Measurements from ENCODE around the gene ACACA.

The ACACA gene

DNA sequence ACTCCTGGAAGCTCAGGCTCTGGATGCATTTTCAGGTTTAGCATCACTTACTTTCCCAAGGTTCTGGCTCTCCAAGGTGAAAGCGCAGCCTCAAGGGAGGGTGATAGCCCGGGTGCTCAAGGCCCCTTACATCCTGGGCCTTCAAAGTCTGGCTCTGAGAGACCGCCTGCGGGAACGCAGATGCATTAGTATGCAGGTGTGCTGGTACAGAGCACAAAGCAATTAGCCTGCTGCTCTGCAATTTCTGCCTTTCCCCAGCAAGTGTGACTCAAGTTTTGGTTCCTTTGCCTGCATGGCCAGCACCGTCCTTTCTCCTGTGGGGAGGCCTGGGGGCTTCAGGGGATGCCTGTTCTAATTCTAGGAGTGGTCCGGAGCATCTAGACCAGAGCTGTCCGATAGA, 341.7 kb downstream of the ACACA start (continued):
- no peak for TF ChIP-seq ZNF561 (tag by site-specific recombination; IDR thresholded peaks at IDR 0.05; ENCODE audit: borderline replicate concordance)
- TF ChIP-seq, protein P1, sequence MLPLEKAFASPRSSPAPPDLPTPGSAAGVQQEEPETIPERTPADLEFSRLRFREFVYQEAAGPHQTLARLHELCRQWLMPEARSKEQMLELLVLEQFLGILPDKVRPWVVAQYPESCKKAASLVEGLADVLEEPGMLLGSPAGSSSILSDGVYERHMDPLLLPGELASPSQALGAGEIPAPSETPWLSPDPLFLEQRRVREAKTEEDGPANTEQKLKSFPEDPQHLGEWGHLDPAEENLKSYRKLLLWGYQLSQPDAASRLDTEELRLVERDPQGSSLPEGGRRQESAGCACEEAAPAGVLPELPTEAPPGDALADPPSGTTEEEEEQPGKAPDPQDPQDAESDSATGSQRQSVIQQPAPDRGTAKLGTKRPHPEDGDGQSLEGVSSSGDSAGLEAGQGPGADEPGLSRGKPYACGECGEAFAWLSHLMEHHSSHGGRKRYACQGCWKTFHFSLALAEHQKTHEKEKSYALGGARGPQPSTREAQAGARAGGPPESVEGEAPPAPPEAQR (tag by site-specific recombination; IDR thresholded peaks at IDR 0.05): no peak
- TF ChIP-seq ZNF354C (tag by site-specific recombination; IDR thresholded peaks at IDR 0.05; ENCODE audit: borderline replicate concordance, low read depth): no peak
- TF ChIP-seq ZNF423 (tag by site-specific recombination; IDR thresholded peaks at IDR 0.05): no peak
- no peak for TF ChIP-seq ZNF548 (tag by site-specific recombination; IDR thresholded peaks at IDR 0.05)
- TF ChIP-seq ZNF239 (tag by site-specific recombination; IDR thresholded peaks at IDR 0.05): no peak
- TF ChIP-seq KLF8 (tag by site-specific recombination; IDR thresholded peaks at IDR 0.05): no peak
- TF ChIP-seq ZNF174 (tag by site-specific recombination; IDR thresholded peaks at IDR 0.05): no peak
- no peak for TF ChIP-seq ZFHX2 (tag by site-specific recombination; conservative IDR thresholded peaks at IDR 0.05)

DNA sequence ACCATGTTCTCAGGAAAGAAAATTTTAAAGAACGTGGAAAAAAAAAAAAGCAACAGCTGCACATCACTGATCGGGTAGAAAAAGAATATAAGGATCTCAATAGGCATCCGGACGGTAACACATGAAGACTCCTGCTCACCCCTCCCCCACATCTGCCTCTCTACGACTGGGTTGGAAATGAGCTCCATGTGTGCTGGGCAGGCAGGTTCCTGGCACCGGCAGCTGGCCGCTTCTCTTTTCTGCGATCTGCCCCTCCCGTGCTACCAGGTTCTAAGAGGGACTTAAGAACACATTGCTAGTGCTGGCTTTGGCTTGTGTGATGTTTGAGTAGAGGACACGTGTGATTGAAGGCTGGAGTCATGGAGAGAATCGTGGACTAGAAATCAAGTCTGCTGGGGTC, 342.4 kb downstream of the ACACA start:
- H3K36me3 ChIP-seq (ENCODE audit: control insufficient read depth in 2 of 2, insufficient read depth in 1 of 2, low read length in 2 of 2): no peaks in the 10 kb centered on the region
- peaks cover 5% of the 10 kb centered on the region; the same call in 1 of the 2 replicates for H3K4me1 ChIP-seq (ENCODE audit: control insufficient read depth, insufficient read depth, low read length)
- no peaks in the 10 kb centered on the region for H3K9me3 ChIP-seq (ENCODE audit: control insufficient read depth, insufficient read depth, low read depth, low read length)
- no peak overlapping the region for H3K4me3 ChIP-seq (ENCODE audit: low read depth, low read length)
- ChIA-PET CTCF (no interaction called here), POLR2A (no interaction called here)
- no peak overlapping the region for H3K27ac ChIP-seq (ENCODE audit: extremely low read depth, low read depth, low read length)
- TF ChIP-seq ZNF544 (tag by site-specific recombination; IDR thresholded peaks at IDR 0.05) (no peak), ZNF266 (tag by site-specific recombination; IDR thresholded peaks at IDR 0.05; ENCODE audit: low read depth) (no peak), ZNF624 (tag by site-specific recombination; IDR thresholded peaks at IDR 0.05) (no peak), ZFP37 (tag by site-specific recombination; IDR thresholded peaks at IDR 0.05) (no peak), ZNF324 (tag by site-specific recombination; IDR thresholded peaks at IDR 0.05) (no peak)
- TF ChIP-seq, protein P2, sequence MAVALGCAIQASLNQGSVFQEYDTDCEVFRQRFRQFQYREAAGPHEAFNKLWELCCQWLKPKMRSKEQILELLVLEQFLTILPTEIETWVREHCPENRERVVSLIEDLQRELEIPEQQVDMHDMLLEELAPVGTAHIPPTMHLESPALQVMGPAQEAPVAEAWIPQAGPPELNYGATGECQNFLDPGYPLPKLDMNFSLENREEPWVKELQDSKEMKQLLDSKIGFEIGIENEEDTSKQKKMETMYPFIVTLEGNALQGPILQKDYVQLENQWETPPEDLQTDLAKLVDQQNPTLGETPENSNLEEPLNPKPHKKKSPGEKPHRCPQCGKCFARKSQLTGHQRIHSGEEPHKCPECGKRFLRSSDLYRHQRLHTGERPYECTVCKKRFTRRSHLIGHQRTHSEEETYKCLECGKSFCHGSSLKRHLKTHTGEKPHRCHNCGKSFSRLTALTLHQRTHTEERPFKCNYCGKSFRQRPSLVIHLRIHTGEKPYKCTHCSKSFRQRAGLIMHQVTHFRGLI (tag by site-specific recombination; IDR thresholded peaks at IDR 0.05): no peak
- TF ChIP-seq, protein P3, sequence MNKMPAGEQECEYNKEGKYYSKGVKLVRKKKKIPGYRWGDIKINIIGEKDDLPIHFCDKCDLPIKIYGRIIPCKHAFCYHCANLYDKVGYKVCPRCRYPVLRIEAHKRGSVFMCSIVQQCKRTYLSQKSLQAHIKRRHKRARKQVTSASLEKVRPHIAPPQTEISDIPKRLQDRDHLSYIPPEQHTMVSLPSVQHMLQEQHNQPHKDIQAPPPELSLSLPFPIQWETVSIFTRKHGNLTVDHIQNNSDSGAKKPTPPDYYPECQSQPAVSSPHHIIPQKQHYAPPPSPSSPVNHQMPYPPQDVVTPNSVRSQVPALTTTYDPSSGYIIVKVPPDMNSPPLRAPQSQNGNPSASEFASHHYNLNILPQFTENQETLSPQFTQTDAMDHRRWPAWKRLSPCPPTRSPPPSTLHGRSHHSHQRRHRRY (tag by site-specific recombination; IDR thresholded peaks at IDR 0.05): no peak

DNA sequence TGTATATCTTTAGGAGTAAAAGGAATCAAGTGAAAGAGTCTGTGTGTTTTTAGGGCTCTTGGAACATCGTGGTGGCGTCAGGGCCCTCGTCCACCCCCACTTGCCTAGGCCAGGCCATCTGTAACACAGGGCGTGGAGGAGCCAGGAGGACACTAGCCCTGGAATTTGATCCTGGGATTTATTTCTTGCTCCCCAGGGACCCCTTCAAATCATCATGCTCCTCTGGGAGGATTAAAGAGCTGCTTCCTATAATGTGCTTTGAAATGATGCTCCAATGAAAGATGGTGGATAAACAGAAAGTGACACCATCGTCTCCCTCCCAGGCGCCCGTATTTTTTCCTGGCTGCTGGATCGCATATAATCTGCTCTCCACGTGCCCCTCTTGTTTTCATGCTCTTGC, 344.6 kb downstream of the ACACA start:
- Histone ChIP-seq H3K4me1 (ENCODE audit: control insufficient read depth, insufficient read depth, low read length) (no peaks in the 10 kb centered on the region), H3K4me3 (ENCODE audit: low read depth, low read length) (no peak overlapping the region), H3K9me3 (ENCODE audit: control insufficient read depth, insufficient read depth, low read depth, low read length) (no peaks in the 10 kb centered on the region), H3K36me3 (ENCODE audit: control insufficient read depth in 2 of 2, insufficient read depth in 1 of 2, low read length in 2 of 2) (peaks cover under 1 to 6% of the 10 kb centered on the region in 2 experiments; a peak in 2 of 3 replicates), H3K27ac (ENCODE audit: extremely low read depth, low read depth, low read length) (no peak overlapping the region)
- CTCF ChIA-PET: interaction anchor here (0.7 kb wide), 1 partner anchor 15 kb away, joined by 3 read pairs; no protein-coding TSS in a partner anchor
- POLR2A ChIA-PET: no interaction called here
- no peak for TF ChIP-seq GLIS1 (tag by site-specific recombination; IDR thresholded peaks at IDR 0.05)
- TF ChIP-seq, protein P4, sequence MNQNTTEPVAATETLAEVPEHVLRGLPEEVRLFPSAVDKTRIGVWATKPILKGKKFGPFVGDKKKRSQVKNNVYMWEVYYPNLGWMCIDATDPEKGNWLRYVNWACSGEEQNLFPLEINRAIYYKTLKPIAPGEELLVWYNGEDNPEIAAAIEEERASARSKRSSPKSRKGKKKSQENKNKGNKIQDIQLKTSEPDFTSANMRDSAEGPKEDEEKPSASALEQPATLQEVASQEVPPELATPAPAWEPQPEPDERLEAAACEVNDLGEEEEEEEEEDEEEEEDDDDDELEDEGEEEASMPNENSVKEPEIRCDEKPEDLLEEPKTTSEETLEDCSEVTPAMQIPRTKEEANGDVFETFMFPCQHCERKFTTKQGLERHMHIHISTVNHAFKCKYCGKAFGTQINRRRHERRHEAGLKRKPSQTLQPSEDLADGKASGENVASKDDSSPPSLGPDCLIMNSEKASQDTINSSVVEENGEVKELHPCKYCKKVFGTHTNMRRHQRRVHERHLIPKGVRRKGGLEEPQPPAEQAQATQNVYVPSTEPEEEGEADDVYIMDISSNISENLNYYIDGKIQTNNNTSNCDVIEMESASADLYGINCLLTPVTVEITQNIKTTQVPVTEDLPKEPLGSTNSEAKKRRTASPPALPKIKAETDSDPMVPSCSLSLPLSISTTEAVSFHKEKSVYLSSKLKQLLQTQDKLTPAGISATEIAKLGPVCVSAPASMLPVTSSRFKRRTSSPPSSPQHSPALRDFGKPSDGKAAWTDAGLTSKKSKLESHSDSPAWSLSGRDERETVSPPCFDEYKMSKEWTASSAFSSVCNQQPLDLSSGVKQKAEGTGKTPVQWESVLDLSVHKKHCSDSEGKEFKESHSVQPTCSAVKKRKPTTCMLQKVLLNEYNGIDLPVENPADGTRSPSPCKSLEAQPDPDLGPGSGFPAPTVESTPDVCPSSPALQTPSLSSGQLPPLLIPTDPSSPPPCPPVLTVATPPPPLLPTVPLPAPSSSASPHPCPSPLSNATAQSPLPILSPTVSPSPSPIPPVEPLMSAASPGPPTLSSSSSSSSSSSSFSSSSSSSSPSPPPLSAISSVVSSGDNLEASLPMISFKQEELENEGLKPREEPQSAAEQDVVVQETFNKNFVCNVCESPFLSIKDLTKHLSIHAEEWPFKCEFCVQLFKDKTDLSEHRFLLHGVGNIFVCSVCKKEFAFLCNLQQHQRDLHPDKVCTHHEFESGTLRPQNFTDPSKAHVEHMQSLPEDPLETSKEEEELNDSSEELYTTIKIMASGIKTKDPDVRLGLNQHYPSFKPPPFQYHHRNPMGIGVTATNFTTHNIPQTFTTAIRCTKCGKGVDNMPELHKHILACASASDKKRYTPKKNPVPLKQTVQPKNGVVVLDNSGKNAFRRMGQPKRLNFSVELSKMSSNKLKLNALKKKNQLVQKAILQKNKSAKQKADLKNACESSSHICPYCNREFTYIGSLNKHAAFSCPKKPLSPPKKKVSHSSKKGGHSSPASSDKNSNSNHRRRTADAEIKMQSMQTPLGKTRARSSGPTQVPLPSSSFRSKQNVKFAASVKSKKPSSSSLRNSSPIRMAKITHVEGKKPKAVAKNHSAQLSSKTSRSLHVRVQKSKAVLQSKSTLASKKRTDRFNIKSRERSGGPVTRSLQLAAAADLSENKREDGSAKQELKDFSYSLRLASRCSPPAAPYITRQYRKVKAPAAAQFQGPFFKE (tag by site-specific recombination; IDR thresholded peaks at IDR 0.05; ENCODE audit: borderline replicate concordance): no peak
- no peak for TF ChIP-seq ZNF416 (tag by site-specific recombination; IDR thresholded peaks at IDR 0.05)
- no peak for TF ChIP-seq ZBTB48 (tag by site-specific recombination; IDR thresholded peaks at IDR 0.05)
- no peak for TF ChIP-seq ZFP37 (tag by site-specific recombination; IDR thresholded peaks at IDR 0.05)
- TF ChIP-seq ZNF16 (tag by site-specific recombination; IDR thresholded peaks at IDR 0.05; ENCODE audit: low read depth): no peak
- no peak for TF ChIP-seq ZNF785 (tag by site-specific recombination; IDR thresholded peaks at IDR 0.05)
- no peak for TF ChIP-seq ZNF791 (tag by site-specific recombination; IDR thresholded peaks at IDR 0.05)
- no peak for TF ChIP-seq ZNF366 (tag by site-specific recombination; conservative IDR thresholded peaks at IDR 0.05)

Measured in HEK293 (cell line).